A549 (cell line): ENCODE data around the gene COPZ2.

Experiments
- CEBPB ChIP-seq, 2 experiments: fragments of >200 bp in 1 of 2; sonication (Bioruptor Twin) in 1 of 2; formaldehyde crosslinking in 1 of 2; IDR thresholded peaks; 2 replicates each; pipeline ENCODE4 v1.6.1; 2012 to 2016
- CHD2 ChIP-seq: fragments of 150-350 bp; IDR thresholded peaks from 2 replicates; pipeline ENCODE4 v1.6.1; 2014; ENCODE audit warnings: low read length; ENCODE audit not compliant: partially characterized antibody
- EP300 ChIP-seq, 2 experiments: fragments of >200 bp; sonication (Bioruptor Twin); formaldehyde crosslinking; IDR thresholded peaks; 2 replicates in 1 of 2; 3 replicates in 1 of 2; pipeline ENCODE4 v1.6.1; 2016 to 2017
- JUN ChIP-seq, 2 experiments: fragments of >200 bp; sonication (Bioruptor Twin); formaldehyde crosslinking; IDR thresholded peaks; 2 replicates in 1 of 2; 3 replicates in 1 of 2; pipeline ENCODE4 v1.6.1; 2016 to 2017
- KDM1A ChIP-seq: fragments of 200-600 bp; sonication (generic); IDR thresholded peaks from 2 replicates; pipeline ENCODE4 v1.6.1; 2016; ENCODE audit warnings: low read depth, mild to moderate bottlenecking
- POLR2A ChIP-seq: IDR thresholded peaks from 2 replicates; pipeline ENCODE4 v1.6.1; 2012; ENCODE audit warnings: mild to moderate bottlenecking, low read length
- SREBF2 ChIP-seq: fragments of 450-650 bp; IDR thresholded peaks from 2 replicates; pipeline ENCODE4 v1.6.1; 2014; ENCODE audit warnings: mild to moderate bottlenecking, moderate library complexity
- ZFP36 ChIP-seq: fragments of 450-650 bp; IDR thresholded peaks from 2 replicates; pipeline ENCODE4 v1.6.1; 2014; ENCODE audit warnings: borderline replicate concordance; ENCODE audit not compliant: partially characterized antibody
- TF ChIP-seq, protein P1 (sequence below): fragments of >200 bp; sonication (Bioruptor Twin); formaldehyde crosslinking; IDR thresholded peaks from 3 replicates; pipeline ENCODE4 v1.5.1; 2016
- TF ChIP-seq, protein P2 (sequence below): fragments of 450-650 bp; IDR thresholded peaks from 2 replicates; pipeline ENCODE4 v1.6.1; 2014; ENCODE audit warnings: antibody characterized with exemption
- TF ChIP-seq, protein P3 (sequence below): IDR thresholded peaks from 2 replicates; pipeline ENCODE4 v1.6.1; 2012
- TF ChIP-seq, protein P4 (sequence below): fragments of 150-350 bp; IDR thresholded peaks from 2 replicates; pipeline ENCODE4 v1.6.1; 2014; ENCODE audit warnings: low read depth, mild to moderate bottlenecking, low read length

DNA sequence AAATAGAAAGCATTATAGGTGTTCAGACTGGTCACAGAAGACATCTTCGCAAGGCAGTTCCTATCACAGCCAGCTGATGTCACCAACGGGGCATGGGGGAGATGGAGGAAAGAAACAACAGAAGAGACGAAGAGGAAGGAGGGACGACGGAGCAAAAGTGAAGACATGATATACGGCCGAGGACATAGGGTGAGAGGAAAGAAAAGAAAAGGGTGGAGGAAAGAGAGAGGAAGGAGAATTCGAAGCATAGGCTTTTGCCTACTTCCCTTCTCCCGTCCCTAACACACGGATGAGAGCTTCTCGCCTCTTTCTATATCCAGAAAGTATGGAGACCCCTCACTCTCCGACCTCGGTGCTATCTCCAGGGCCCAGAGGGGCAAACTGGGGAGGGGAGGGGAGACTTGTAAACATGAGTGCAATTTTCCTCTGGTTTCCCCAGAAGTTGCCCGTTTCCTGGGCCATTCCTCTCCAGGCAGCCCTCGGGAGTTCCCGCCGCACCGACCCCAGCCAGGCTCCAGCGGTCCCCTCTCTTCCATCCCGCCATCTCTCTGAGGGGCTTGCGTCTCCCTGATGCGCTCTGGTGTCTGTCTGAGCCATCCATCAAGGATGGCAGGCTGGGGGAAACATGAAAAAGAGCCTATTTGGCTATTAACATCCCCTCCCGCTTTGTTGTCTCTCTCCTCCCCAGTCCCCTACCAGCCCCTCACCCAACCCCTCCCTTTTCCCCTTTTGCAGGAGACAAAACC, 26.0 kb downstream of the COPZ2 start:
- TF ChIP-seq POLR2A (no peak), CHD2 (no peak), EP300 (IDR thresholded peaks at IDR 0.05) (no peak), KDM1A (no peak), SREBF2 (no peak), JUN (IDR thresholded peaks at IDR 0.05) (no peak), CEBPB (IDR thresholded peaks at IDR 0.05) (no peak), ZFP36 (no peak)
- TF ChIP-seq, protein P1, sequence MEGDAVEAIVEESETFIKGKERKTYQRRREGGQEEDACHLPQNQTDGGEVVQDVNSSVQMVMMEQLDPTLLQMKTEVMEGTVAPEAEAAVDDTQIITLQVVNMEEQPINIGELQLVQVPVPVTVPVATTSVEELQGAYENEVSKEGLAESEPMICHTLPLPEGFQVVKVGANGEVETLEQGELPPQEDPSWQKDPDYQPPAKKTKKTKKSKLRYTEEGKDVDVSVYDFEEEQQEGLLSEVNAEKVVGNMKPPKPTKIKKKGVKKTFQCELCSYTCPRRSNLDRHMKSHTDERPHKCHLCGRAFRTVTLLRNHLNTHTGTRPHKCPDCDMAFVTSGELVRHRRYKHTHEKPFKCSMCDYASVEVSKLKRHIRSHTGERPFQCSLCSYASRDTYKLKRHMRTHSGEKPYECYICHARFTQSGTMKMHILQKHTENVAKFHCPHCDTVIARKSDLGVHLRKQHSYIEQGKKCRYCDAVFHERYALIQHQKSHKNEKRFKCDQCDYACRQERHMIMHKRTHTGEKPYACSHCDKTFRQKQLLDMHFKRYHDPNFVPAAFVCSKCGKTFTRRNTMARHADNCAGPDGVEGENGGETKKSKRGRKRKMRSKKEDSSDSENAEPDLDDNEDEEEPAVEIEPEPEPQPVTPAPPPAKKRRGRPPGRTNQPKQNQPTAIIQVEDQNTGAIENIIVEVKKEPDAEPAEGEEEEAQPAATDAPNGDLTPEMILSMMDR, result peak; percentile 39; the same call in 2 of the 3 replicates
- TF ChIP-seq, protein P2, sequence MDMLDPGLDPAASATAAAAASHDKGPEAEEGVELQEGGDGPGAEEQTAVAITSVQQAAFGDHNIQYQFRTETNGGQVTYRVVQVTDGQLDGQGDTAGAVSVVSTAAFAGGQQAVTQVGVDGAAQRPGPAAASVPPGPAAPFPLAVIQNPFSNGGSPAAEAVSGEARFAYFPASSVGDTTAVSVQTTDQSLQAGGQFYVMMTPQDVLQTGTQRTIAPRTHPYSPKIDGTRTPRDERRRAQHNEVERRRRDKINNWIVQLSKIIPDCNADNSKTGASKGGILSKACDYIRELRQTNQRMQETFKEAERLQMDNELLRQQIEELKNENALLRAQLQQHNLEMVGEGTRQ, result no peak
- TF ChIP-seq, protein P3, sequence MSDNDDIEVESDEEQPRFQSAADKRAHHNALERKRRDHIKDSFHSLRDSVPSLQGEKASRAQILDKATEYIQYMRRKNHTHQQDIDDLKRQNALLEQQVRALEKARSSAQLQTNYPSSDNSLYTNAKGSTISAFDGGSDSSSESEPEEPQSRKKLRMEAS, result no peak
- TF ChIP-seq, protein P4, sequence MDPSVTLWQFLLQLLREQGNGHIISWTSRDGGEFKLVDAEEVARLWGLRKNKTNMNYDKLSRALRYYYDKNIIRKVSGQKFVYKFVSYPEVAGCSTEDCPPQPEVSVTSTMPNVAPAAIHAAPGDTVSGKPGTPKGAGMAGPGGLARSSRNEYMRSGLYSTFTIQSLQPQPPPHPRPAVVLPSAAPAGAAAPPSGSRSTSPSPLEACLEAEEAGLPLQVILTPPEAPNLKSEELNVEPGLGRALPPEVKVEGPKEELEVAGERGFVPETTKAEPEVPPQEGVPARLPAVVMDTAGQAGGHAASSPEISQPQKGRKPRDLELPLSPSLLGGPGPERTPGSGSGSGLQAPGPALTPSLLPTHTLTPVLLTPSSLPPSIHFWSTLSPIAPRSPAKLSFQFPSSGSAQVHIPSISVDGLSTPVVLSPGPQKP, result no peak
